ENCODE results near the gene MYOZ2.
A peak's percentile ranks its signal among the peaks of the same experiment; 100 is the strongest.

The MYOZ2 gene

DNA sequence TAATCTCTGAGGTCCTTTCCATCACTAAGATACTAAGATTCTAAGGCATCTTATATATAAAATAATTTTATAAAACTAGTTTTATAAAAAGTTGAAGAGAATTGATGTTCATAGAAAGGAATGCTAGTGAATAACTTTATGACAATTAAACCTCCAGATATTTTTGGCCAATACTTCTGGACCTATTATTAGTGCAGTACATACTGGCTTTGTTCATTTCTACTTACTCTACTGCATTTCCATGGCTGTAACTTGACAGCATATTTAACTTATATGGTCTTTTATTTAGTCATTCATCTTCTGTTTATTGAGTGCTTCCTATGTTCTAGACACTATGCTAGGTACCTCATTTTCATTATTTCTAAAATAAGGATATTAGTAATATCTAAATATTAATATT, 70.1 kb downstream of the MYOZ2 start:
- DNase-seq, result no peak

DNA sequence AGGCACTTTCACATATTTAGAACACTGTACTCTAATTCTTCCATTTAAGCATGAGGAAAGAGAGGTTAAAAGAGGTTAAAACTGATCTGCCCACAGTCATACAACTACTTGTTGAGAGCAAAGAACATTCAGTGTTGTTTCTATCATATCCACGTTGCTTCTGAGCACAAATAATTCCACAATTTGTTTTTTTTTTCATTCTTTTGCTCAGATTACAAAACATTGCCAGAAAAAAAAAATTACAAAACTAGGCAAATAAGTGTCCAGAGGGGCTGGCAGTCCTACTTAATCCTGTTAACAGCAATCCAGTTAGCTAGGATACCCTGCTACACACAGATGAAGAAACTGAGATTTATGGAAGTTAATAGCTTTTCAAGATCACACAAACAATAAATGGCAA, 70.5 kb downstream of the MYOZ2 start:
- DNase-seq, result no peak

DNA sequence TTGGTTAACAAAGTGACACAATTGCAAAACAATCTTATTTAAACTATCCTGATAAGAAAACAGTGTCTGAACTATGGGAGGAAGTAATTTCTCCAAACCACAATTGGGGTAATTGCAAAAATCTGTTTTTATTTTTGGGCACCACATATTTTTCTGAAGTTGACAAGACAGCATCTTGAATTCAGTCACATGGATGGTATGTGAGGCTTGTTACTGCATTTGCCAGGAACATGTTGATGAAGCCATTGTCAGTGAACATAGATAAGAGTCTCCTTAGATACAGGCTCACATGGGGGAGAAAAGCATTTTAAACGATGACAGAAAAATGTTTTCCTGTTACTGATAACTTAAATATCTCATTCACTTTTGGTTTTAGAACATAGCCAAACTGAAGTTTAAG, 71.4 kb downstream of the MYOZ2 start:
- DNase-seq, result no peak

DNA sequence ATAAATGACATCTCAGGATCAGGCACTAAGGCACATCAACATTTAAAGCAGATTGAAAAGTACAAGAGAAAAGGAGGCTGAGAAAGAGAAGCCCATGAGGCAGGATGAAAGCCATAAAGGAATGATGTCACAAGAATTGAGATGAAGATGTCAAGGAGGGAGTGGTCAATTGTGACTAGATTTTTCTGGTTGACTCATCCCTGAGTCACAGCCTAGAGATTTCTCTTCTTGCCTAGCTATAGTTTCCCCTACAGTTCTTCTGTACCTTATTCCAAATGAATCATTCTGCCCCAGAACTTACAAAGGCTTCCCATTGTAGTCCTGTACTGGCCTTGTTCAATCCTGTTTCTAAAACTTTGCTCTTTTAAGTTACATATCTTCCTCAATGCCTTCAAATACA, 73.4 kb downstream of the MYOZ2 start:
- DNase-seq, result no peak

DNA sequence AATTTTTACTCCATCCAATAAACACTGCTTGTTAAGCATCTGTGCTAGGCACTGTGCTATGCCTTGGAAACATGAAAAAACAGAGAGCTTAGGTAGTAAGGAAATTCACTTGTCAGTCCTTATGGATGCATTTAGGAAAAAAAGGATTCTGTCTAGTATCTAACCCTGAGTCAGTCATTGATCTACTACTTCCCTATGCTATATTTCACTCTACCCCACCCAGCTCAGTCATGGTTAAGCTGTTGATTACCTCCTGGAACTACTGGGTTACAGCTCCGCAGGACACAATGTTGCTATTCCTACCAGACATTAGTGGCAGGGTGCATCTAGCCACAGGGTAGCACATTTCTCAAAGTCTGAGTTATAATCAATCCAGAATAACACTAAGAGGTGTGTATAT, 74.0 kb downstream of the MYOZ2 start:
- no peak for DNase-seq

DNA sequence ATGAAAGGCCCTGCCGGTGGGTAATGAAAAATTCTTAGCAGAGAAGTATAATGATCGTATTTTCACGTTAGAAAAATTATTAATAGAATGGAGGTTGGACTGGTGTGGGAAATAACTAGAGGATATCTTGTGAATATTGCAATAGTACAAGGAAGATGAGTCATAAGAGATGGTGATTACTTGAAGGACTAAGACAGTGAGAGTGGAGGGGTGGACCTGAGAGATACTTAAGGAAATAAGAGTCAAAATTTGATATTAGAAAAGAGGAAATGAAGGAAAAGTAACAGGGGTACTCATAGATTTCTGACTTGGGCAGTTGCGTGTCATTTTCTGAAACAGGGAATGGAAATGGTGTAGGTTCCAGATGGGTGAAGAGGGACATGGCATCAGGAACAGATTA, 75.1 kb downstream of the MYOZ2 start:
- DNase-seq, result no peak

DNA sequence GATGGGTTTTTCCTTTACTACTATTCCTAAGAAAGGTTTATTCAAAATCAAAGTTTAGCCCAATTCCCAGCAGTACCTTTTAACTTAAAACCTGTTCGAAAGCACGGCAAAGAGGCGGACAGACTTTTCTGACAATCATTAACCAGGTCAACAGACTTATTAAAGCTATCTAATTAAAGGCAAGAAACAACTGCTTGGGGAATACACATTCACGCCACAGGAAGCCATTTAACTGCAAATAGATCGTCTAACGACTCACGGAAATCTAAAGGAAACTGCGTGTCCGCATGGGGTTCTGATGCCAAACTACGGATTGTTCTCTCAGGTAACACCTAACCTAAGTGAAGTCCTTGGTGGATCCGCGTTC, 76.2 kb downstream of the MYOZ2 start:
- DNase-seq, result no peak

DNA sequence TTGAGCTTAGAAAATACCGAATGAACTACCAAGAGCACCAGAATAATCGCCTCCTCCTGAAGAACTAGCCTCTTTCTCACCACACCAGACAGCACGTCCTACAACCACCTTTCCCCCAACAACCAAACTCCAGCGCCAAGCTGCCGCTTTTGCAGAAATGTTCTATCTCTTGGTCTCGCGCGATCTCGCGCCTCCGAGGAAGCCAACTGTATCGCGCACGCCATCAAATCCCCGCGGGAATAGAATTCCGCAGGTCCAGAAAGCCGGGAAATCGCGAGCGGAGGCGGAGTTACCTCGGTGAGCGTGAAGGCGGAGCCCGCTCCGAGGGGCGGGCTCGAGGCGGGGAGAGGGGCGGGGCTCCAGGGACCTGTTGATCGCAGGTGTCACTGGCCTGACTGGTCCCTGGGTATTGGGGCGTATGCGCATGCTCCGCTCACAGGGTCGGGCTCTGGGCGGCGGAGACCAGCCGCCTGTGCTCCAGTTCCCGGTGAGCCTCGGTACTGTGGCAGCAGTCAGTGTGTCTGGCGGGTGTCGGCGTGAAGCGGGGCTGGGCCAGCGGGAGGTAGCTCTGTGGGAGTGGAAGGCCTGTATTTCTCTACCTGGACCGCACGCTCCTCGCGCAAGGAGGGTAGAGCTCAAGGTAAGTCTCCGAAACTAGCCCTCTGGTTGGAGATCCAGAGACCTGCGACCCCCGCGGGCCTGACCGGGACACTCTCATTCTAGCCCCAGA, 76.8 kb downstream of the MYOZ2 start, which contains the start of gene USP53:
USP53 (plus strand) TSS at position 480 of the 730 bp plus-strand sequence. CDS start 27,047 bp downstream, outside the sequence.
- peak; percentile 99 for DNase-seq

DNA sequence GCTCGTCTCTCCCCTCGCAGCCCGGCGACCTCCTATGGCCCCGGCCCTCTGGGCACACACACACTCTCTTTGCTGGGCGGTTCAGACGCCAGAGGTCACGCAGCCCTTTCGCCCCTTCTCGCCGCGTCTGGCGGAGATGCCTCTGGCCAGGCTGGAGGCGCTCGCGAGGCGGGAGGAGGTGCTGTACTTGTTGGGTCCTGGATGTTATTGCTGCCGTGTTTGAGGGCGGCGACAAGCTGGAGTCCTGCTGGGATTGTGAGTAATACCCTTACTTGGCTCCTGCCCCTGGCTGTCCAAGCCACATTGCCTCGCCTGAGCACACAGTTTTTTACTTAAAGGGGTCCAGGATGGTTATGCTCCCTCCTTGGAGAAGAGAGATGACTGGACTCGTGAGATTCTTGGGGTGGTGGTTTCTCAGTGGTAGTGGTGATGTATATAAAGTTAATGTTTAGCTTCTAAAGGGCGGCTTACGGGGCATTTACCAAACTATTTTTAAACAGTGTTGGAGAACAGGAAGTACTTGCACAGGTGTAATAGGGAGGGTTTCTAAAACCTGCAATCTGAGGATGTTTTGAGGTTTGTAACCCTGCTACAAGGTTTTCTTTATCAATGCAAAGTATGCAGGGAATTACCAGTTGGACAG, 77.5 kb downstream of the MYOZ2 start:
- DNase-seq, result peak; percentile 64

DNA sequence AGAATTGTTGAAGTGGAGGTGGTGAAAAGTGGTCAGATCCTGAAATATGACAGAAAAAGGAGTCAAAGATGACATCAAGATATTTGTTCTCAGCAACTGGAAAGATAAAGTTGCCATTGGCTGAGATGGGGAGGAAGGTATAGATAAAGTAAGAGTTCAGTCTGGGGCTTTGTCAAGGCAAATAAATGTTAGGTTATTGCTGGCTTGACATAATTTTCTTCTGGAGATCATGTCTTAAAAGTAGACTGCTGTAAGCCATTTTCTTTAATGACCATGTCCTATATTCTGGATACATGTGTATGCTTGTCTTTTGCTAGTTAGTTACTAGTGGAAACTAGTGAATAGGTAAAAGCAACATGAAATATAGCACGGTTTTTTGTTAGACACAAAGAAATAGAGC, 82.5 kb downstream of the MYOZ2 start:
- no peak for DNase-seq

DNA sequence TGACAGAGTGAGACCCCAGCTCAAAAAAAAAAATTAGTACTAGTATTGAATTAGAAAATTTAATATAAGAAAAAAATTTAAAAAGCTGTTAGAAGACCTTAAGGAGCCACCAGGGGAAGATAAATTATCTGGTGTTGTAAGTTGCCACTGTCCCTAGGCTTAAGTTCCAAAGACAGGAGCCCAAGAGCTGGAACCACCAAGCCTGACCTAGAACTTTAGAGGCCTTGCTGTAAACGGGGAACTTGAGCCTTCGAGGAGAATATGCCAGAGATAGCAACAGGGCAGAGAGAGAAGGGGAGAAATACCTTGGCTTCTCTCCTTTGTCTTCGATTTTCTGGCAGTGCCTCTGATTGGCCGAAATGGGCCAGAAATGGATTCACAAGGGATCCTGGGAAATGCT, 85.8 kb downstream of the MYOZ2 start:
- no peak for DNase-seq

DNA sequence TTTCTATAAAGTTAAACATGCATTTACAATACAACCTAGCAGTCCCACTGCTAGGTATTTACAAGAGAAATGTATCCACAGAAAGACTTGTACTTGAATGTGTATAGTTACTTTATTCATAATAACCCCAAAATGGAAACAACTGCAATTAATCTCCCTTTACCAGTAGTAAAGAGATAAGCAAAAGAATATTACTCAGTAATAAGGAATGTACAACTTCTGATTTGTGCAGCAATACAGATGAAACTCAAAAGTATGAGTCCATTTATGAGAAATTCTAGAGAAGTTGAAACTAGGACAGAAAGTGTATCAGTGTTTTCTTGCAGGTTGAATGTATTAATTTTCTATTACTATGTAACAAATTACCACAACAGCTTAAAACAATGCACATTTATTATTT, 92.1 kb downstream of the MYOZ2 start:
- DNase-seq, result no peak

DNA sequence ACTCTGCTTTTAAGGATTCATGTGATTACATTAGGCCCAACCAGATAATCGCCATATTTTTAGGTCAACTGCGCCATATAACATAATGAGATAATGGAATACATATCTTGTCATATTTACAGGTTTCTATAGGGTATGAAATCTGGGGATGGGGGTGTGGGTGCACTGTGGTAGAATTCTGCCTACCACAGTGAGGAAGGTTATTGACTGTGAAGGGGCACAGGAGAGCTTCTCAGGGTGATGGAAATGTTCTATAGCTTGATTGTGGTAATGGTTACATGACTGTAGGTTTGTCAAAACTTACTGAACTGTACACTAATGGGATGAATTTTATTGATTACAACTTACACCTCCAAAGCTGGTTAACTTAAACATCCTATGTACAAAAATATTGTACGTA, 92.8 kb downstream of the MYOZ2 start:
- DNase-seq, result no peak

DNA sequence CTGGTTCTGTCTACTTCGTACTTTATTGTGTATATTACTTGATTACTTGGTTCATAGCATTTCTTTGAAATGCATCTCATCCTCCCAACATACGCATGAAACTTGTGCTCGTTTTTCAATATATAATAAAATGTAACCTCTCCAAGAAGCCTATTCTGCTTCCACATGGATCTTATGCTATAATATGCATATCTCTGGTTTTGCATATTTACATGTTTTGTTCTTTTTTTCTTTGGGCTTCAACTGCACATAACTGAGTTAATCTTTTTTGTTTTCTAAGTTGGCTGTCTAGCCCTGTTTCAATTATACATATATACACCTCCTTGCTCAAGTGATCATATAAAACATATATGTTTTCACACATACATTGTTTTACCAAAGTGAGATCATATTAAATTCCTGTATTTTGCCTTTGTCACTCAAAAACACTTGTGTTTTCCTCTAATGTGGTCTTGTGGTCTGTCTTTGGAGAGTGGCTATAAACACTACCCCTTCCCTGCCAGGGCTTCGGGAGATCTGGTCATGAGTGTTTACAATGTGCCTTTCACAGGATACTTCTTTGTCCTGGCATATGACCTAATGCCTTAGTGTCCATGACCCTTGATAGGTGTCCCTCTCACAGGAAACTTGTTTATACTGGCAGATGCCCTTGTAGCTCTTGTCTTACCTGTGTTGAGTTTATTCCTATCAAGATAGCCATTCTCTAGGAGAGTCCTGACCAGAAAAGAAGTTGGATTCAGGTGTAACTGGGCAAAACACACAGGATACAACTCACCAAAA, 94.5 kb downstream of the MYOZ2 start:
- DNase-seq, result no peak

DNA sequence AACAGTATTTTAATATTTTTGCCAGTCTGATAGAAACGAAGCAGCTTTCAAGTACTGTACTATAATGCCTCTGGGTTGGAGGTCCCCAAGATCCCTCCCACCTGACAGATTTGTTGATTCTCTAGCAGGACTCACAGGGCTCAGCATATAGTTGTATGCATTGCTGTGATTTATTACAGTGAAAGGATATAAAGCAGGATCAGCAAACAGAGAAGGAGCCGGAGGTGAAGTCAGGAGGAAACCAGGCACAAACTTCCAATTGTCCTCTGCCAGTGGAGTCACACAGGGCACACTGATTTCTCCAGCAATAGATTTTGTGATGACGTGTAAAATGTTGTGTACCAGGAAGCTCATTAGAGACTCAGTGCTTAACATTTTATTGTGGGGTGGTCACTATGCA, 95.9 kb downstream of the MYOZ2 start:
- DNase-seq, result no peak

DNA sequence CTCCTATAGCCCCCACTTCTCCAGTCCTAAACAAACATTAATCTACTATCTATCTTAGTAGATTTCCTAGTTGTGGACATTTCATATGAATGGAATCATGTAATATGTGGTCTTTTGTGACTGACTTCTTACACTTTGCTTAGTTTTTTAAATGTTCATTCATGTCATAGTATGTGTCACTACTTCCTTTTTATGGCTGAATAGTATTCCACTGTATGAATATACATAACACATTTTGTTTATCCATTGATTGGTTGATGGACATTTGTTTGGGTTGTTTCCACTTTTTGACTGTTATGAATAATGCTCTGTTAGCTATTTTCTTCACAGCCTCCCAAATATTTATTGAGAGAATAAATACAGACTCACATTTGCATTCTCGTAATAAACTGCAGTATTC, 96.7 kb downstream of the MYOZ2 start:
- DNase-seq, result no peak

DNA sequence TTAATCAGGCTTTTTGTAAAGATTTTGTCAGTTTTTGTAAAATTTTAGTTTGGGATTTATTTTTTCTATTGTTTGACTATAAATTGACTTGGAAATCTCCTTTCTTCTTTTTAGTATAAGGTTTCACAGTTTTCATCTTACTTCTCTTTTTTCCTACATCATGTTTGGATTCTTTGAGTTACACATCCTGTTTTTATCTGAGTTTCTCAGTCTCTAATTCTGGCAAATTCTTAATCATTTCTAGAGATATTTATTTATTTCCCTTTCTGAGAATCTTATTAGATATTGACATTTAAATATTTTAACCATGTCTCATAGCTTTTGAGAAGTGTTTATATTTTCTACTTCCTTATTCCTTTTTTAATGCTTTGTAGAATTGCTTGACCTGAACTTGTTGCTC, 97.6 kb downstream of the MYOZ2 start:
- no peak for DNase-seq

DNA sequence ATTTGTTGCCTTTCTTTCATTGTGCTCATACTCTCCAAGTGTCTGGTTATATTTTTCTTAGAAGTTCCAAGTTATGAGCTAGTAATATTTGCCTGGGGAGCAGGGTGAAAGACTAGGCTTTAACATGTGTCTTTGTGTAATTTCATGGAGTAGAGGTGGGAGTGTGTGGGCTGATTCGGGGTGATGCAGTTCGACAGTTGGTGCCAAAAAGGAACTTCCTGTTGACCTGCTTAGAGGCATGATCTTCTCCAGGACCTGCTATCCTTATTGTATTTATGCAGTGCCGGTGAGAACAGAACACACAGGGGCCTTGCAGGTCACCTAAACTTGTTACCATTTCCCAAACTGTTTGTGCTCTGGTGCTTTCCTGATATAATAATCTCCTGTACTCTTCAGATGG, 98.1 kb downstream of the MYOZ2 start:
- peak; percentile 6 for DNase-seq

DNA sequence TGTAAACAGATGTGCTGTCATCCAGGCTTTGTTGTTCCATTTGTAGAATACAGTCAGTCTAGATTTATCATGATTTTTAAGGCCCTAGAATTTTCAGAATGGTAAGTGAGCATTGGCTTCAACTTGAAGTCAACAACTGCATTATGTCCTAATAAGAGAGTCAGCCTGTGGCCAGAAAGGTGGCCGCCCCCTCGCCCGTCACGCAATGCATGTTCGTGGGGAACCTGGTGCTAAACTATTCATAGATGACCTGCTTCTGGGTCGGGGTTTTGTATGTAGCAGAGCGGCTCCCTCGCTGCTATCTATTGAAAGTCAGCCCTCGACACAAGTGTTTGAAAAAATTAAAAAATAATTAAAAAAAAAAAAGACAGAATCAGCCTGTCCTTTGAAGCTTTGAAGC, 101.6 kb downstream of the MYOZ2 start:
- DNase-seq, result no peak
